ENCODE results near the gene ZNF208.
"Not testable (repeated sequence)": the region's sequence is repeated elsewhere in the genome, so short reads cannot be mapped to it uniquely, and the experiment has no call there.

The ZNF208 gene

DNA sequence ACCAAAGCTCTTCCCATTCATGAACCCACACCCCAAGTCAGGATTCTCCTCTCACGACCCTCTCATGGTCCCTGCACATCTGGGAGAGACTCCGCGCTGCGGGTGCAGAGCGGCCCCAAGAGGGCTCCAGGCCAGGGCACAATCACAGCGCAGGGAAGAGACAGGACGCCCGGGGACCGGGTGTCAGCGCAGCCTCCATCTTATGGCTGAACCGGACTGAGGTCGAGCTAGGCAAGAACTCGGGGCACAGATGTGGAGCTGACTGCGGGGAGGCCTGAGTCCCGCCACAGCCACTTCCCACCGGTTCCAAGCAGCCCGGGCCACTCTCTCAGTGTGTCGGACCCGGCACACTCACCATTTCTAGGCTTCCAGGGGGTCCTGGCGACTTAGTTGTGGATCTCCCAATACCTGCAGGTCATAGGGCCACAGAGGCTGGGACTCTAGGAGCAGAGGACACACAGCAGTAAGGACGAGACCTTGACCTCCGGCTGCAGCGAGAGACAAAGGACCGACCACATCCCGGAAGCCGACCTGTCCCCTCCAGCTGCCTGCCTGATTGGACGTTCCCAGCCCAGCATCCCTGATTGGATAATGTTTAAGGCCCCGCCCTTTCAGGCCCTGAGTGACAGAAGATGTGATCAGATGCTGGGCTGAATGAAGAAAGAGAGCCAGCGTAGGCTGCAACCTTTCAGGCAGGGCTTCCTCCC, at the start of gene ZNF208:
TSS of gene ZNF208 (minus strand) at position 507 of the 707 bp plus-strand sequence. CDS start at position 358, 149 bp downstream.
- not testable (repeated sequence) for DNase-seq

DNA sequence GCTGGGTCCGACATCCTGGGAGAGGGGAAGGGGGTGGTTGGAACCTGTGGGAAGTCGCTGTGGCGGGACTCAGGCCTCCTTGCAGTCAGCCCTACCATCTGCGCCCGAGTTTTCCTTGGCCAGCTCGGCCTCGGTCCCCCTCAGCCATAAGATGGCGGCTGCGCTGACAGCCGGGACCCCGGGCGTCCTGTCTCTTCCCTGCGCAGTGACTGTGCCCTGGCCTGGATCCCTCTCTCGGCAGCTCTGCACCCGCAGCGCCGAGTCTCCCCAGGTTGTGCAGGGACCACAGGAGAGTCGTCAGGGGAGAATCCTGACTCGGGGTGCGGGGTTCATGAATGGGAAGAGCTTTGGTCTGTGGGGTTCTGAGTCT, 41.9 kb upstream of the ZNF208 start:
- no peak for DNase-seq

DNA sequence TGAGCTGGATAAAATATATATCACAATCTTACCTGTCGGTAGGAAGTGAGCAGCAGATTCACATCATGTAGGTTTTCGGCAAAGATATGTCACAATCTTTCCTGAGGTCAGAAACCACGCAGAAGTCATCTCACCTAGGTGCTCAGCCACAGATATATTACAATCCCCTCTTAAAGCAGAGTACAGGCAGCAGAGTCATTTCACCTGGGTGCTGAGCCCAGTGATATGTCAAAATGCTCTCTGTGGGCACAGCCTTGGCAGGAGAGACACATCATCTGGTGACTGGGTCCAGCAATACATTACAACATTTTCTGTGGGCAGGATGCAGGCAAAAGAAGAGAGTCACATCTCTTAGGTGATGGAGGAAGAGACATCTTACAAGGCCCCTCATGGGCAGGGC, 30.4 kb upstream of the ZNF208 start:
- not testable (repeated sequence) for DNase-seq

DNA sequence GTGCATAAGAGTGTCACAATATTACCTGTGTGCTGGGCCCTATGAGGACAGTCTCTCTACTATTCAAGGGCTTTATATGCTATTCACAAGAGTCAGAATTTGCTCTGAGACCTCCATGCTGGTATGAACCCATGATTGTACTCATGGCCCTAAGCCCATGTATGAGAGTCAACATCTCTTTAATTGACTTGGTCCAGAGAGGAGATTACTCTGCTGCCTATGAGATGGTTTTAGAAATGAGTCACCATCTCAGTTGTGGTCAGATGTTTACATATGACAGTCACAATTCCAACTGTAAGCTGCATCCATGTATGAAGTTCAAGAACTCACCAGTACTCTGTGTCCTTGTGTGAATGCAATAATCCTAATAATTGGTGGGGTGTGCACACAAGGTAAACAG, 19.9 kb upstream of the ZNF208 start:
- no peak for DNase-seq

DNA sequence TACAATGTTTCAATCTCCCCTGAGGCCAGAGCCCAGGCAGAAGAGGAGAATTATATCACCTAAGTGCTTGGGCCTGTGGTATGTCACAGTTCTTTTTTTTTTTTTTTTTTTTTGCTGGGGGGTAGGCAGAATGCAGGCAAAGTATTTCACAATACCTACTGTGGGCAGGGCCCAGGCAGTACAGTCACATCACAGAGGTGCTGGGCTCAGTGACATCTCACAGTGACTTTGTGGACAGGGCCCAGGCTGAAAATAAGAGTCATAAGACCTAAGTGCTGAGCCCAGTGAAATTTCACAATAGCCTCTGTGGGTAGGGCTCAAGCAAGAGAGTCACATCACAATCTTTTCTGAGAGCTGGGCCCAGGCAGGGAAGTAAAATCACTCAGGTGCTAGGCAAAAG, 15.9 kb upstream of the ZNF208 start:
- no peak for DNase-seq

DNA sequence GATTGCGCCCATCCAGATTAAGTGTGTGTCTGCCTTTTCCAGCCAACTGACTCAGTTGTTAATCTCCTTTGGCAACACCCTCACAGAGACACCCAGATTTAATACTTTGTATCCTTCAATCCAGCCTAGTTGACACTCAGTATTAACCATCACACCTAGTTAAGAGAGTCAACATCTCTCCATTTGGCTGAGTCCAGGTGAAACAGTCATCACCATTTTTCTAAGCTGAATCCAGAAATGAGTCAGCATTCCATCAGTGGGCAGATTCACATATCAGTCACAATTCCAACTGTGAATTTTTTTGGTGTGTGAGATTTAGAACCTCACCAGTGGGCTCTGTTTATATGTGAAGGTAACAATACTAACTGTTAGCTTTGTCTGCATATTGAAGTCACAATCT, 14.8 kb upstream of the ZNF208 start:
- not testable (repeated sequence) for DNase-seq

DNA sequence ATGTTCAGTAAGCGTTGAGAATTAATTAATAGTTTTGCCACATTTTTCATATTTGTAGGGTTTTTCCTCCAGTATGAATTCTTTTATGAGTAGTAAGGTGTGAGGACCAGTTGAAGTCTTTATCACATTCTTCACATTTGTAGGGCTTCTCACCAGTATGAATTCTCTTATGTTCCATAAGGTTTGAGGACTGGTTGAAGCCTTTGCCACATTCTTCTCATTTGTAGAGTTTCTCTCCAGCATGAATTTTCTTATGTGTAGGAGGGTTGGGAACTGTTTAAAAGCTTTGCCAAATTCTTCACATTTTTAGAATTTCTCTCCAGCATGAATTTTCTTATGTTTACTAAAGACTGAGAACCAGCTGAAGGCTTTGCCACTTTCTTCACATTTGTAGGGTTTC, 40.3 kb downstream of the ZNF208 start:
- DNase-seq = no peak

DNA sequence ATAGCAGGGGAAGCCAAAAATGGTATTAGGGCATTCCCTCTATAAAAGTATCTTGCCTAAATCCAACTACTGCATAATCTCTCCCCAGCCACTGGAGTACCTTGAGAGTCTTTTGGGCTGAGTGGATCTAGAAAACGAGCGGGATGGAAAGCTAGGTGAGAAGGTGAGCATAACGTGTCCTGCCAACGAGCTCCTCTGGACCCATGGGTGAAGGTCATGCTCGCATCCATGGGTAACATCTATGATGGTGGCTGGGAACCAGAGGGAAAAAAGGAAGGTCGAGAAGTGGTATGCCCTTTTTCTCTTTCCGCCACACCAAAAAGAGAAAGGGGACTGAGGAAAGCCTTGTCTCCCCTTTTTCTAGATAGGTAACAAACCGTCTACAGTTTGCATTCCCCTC, 63.0 kb downstream of the ZNF208 start:
- no peak for DNase-seq

DNA sequence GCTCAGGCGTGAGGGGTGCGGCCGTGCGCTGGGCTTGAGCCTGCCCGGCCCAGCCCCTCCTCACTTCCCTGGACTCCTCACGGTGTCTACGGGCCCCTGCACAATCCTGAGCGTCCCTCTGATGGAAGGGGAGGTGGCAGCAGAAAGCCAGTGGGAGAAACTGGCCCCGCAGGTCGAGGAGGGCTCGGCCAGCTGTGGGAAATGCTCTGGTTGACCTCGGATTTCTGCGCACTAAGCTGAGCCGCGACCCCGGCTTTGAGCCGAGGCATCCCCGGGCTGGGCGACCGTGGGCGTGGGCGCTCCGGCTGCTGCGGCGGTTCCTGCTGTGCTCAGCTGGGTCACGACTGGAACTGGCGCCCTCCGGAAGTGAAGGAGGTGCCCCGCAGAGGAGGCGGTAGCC, 70.1 kb downstream of the ZNF208 start:
- no peak for DNase-seq

DNA sequence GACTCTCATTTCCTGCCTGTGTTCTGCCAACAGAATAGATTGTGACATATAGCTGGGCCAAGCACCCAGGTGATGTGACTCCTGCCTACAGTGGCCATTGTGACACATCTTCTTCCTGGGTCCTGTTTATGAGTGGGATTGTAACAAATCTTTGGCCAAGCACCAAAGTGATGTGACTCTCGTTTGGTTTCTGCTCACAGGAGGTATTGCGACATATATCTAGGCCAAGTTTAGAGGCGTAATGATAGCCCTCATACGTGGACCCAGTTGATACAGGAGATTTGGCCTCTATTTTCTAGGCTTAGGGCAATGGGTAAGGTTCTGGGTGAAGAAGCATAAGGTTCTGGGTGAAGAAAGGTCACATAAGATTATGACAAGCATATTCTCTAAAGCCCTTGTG, 76.2 kb downstream of the ZNF208 start:
- no peak for DNase-seq

DNA sequence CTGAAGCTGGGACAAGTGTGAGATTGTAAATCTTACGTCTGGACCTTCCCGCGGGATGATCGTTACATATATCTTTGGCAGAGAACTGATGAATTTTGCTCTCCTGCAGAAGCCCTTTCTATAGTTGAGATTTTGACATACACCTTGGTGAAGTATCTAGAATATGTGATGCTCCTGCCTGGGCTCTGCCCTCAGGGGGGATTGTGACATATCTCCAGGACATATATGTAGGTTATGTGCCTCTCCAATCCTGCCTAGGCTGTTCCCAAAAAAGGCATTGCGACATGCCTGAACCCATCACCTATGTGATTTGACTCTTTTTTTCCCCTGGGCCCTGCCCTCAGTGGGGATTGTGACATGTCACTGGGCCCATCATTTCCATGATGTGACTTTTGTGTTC, 76.6 kb downstream of the ZNF208 start:
- DNase-seq = no peak

DNA sequence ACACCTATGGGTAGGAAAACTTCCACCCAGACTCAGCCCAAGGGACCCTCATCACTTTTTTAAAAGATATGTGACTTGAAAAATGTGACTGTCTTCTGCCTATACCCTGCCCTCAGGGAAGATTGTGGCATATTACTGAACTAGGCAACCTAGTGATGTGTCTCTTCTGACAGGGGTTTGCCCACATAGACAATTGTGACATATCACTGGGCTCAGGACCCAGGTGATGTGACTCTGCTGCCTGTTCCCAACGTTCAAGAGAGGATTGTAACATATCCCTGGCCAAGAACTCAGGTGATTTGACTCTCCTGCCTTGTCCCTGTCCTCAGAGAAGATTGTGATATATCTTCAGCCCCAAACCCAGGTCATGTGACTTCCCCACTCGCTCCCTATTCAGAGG, 88.5 kb downstream of the ZNF208 start:
- DNase-seq = no peak

DNA sequence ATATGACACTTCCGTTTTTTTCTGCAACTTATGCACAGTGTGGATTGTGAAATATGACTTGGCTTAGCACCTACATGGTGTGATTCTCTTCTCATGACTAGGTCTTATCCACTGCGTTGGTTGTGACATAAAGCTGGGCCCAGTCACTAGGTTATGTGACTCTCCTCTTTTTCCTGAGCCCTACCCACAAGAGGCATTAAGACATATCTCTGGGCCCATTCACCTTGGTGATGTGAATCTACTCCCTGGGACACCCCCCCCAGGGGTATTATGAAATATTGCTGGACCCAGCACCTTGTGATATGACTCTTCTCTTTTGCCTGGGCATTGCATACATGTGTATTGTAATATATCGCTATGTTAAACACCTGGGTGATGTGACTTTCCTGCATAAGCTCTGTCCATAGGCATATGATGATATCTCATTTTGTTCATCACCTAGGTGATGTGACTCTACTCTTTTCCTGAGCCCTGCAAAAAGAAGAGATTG, 89.0 kb downstream of the ZNF208 start:
- DNase-seq = no peak

DNA sequence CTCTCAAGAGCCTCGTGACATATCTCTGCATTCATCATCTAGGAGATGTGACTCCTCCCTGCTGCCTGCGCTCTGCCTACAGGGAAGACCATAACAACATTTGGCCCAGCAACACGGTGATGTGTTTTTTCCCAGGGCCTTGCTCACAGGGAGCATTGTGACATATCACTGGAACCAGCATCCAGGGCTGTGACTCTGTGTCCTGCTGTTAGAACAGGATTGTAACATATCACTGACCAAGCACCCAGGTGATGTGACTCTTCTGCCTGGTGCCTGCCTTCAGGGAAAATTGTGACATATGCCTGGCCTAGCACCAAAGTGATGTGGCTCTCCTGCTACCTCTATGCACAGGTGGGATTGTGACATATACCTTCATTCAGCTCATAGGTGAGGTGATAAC, 95.3 kb downstream of the ZNF208 start:
- DNase-seq = no peak

DNA sequence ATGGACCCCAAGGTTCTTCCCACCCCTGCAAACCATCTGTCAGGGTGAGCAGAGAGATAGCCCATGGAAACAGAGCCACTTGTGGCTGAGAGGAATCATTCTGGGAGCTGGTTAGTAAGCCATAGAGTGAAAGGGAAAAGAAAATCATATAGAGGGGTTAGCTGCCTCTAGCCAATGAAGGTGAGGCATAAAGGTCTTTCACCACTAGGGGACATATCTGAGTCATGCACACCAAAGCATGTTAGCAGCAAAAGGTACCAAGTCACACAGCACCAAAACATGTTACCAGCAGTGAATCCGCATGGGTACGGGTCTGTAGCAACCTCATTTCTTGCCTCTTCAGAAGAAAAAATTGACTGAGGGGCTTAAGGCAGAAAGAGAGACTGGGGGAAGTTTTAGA, 98.1 kb downstream of the ZNF208 start:
- DNase-seq = no peak

DNA sequence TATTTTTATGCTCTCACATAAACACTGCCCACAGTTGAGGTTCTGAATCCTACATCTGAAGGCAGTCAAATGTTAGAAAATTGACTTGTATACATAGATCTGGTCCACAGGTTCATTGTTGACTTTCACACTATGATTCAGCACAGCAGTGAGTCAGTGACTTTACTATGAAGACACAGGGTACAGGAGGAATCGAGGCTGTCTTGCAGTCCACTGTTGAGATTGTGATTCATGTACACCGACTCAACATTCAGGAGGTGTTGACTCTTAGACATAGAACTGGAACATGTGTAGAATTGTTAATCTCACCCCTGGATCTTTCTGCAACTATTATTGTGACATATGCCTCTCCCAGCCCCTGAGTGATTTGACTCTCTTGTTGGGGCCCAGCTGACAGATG, 100.4 kb downstream of the ZNF208 start:
- DNase-seq = no peak

DNA sequence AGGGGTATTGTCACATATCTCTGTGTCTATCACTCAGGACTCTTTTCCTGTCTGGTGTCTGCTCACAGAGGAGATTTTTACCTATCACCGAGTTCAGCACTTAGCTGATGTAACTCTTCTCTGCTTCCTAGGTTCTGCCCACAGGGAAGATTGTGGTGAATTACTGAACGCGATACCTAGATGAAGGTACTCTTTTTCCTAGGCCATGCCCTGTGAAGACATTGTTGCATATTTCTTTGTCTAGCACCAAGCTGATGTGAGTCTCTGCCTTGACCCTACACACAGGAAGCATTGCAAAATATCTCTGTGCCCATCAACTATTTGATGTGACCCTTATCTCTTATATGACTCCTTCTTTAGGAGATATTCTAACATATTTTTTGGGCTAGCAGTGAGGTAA, 102.7 kb downstream of the ZNF208 start:
- no peak for DNase-seq

DNA sequence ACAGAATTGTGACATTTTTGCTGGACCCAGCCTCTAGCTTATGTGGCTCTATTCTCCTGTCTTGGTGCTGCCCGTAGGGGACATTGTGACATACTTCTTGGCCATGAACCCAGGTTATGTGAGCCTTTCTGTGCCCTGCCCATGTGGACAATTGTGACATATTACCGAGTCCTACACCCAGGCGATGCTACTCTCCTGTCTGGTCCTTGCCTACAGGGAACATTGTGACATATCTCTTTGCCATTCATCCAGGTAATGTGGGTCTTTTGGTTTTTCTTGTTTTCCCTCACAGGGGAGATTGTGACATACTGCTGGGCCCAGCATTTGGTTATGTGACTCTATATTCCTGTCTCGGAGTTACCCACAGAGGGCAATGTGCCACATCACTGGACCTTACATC, 103.2 kb downstream of the ZNF208 start:
- DNase-seq = no peak

DNA sequence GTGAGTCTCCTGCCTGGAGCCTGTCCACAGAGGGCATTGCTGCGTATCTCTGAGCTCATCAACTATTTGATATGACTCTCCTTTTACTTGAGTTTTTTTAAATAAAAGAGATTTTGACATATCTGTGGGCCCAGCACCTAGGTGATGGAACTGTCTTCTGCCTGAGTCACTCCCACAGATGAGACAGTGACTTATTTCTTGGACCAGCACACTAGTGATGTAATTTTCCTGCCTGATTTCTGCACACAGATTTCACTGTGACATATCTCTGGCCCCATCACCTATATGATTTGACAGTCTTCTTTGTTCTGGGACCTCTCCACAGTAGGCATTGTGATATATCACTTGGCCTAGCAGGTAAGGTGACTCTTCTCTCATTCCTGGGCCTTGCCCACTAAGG, 108.2 kb downstream of the ZNF208 start:
- DNase-seq = no peak

DNA sequence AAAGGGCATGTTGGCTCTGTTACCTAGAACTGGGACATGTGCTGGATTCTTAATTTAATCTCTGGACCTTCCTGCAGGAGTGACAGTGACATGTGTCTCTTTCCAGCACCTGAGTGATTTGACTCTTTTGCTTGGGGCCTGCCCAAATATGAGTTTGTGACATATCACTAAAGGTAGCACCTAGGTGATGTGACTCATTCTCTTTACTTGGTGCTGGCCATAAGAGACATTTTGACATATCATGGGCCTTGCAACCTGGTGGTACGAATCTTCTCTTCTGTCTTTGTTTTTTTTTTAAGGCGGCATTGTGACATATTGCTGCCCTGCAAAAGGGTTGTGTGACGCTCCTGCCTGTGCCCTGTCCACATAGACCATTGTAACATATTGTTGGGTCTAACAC, 108.9 kb downstream of the ZNF208 start:
- no peak for DNase-seq

DNA sequence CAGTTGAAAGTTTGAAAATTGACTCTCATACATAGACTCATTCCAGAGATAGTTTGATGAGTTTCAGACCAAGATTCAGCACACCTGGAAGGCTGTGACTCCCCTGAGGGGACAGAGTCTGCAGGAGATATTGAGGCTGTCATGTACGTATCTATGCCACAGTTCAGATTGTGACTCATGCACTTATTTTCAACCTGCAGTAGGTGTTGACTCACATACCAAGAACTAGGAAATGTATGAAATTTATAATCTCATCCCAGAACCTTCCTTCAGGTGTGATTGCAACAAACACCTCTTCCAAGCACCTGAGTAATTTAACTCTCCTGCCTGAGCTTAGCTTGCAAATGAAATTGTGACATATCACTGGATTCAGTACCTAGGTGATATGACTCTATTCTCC, 110.3 kb downstream of the ZNF208 start:
- DNase-seq = no peak

DNA sequence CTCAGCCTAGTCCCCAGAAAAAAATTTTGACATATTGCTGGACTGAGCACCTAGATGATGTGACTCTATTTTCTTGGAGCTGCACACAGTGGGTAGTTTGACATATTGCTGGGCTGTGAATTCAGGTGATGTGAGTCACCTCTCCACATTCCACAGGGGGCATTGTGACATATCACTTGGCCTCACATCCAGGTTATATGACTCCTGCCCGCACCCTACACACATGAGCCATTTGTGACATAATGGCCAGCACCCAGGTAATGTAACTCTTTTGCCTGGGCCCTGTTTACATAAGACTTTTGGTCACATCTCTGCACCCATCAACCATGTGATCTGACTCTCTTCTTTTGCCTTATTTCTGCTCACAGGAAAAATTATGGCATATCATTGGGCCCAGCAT, 119.7 kb downstream of the ZNF208 start:
- no peak for DNase-seq

DNA sequence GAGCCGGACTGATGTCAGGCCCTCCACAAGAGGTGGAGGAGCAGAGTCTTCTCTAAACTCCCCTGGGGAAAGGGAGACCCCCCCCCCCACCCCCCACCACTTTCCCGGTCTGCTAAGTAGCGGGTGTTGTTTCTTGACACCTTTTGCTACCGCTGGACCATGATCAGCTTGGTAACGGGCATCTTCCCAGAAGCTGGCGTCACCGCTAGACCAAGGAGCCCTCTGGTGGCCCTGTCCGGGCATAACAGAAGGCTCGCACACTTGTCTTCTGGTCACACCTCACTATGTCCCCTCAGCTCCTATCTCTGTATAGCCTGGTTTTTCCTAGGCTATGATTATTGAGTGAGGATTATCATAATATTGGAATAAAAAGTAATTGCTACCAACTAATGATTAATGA, 120.7 kb downstream of the ZNF208 start:
- not testable (repeated sequence) for DNase-seq

DNA sequence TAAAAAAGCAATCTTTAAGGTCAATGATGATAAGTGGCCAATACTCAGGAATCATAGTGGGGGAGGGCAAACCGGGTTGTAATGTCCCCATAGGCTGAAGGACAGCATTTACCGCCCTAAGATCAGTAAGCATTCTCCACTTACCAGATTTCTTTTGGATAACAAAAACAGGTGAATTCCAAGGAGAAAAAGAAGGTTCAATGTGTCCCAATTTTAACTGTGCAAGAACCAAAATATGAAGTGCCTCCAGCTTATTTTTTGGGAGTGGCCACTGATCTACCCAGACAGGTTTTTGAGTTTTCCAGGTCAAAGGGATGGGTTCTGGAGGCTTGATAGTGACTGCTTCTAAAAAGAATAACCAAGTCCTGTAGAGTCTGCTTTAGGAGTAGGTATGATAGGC, 125.2 kb downstream of the ZNF208 start:
- not testable (repeated sequence) for DNase-seq

DNA sequence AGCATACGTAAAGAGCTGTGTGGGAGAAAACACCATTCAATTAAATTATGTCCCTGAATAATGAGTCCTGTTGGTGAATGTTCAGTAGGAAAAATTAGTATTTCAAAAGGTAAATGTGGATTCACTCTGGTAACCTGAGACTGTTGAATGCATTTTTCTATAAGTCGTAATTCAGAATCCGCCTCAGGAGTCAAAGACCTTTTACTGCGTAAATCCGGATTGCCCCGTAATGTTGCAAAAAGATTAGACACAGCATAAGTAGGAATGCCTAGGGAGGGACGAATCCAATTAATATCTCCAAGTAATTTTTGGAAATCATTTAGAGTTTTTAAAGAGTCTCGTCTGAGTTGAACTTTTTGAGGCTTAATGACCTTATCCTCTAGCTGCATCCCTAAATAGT, 126.0 kb downstream of the ZNF208 start:
- DNase-seq = not testable (repeated sequence)

Data from NCI-H1436 treated with DMSO at 0.1 percent for 48 hours (cell line).